ENCODE data around the gene CRB1. TPM values are rescaled to one million over a fixed set of nuclear protein-coding genes. Genes with fewer than 3 reads are reported as not detected.

CRB1 gene
- total RNA-seq, 3 donors from 2014 or later, result 0.33 to 1.0 (median 0.48) TPM

DNA sequence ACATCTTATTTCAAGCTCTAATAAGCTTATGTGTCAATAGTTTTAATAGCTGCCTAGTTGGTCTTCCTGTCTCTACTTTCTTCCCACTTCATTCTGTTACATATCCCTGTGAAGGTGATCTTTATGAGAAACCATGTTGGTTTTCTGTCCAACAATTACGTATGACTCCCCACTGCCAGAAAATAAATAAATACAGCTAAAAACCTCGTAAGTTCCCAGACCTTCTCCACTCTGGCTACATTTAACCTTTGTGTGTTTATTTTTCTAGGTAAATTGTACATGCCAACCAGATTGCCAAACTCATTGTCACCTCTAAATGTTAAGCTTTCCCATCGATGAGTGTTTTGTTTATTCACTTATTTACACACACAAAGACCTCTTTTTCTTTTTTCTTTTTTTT is 147.2 kb downstream of the CRB1 start:
- Histone ChIP-seq H3K4me3 (no peak overlapping the region), H3K36me3 (no peaks in the 10 kb centered on the region), H3K4me1 (no peaks in the 10 kb centered on the region), H3K9me3 (no peaks in the 10 kb centered on the region), H3K27ac (no peak overlapping the region), H3K27me3 (no peaks in the 10 kb centered on the region)
- no peak for DNase-seq (ENCODE audit: low spot score in 2 of 2)
- intact Hi-C loops (cut with DNase I; ENCODE audit: low total_unique reads), result no loop called here
- TF ChIP-seq POLR2A (IDR thresholded peaks at IDR 0.05), result no peak
- TF ChIP-seq, protein P1, sequence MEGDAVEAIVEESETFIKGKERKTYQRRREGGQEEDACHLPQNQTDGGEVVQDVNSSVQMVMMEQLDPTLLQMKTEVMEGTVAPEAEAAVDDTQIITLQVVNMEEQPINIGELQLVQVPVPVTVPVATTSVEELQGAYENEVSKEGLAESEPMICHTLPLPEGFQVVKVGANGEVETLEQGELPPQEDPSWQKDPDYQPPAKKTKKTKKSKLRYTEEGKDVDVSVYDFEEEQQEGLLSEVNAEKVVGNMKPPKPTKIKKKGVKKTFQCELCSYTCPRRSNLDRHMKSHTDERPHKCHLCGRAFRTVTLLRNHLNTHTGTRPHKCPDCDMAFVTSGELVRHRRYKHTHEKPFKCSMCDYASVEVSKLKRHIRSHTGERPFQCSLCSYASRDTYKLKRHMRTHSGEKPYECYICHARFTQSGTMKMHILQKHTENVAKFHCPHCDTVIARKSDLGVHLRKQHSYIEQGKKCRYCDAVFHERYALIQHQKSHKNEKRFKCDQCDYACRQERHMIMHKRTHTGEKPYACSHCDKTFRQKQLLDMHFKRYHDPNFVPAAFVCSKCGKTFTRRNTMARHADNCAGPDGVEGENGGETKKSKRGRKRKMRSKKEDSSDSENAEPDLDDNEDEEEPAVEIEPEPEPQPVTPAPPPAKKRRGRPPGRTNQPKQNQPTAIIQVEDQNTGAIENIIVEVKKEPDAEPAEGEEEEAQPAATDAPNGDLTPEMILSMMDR (IDR thresholded peaks at IDR 0.05), result no peak
- TF ChIP-seq POLR2AphosphoS5 (IDR thresholded peaks at IDR 0.05), result no peak

DNA sequence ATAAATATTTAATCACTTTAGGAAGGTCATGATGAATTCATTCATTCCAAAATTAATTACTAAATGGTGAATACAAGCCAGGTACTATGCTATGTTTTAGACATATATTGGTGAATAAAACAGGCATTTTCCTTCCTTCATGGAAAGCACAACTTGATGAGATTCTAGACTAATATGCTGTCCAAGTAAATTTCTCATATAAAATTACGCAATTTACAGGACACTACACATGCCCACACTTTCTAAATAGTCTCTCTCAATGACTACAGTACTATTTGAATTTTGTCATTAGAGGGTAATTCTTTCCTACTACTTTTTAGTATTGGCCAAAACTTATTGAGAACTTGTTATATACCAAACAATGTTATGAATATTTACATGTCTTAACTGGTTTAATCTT is 150.6 kb downstream of the CRB1 start:
- TF ChIP-seq, protein P1 (IDR thresholded peaks at IDR 0.05), result no peak
- no peak for TF ChIP-seq POLR2AphosphoS5 (IDR thresholded peaks at IDR 0.05)
- no peak for TF ChIP-seq POLR2A (IDR thresholded peaks at IDR 0.05)
- Histone ChIP-seq H3K27me3 (no peaks in the 10 kb centered on the region), H3K27ac (no peak overlapping the region), H3K4me3 (no peak overlapping the region), H3K4me1 (no peaks in the 10 kb centered on the region), H3K36me3 (no peaks in the 10 kb centered on the region), H3K9me3 (no peaks in the 10 kb centered on the region)
- no peak for DNase-seq (ENCODE audit: low spot score in 2 of 2)
- intact Hi-C loops (cut with DNase I; ENCODE audit: low total_unique reads), result no loop called here

DNA sequence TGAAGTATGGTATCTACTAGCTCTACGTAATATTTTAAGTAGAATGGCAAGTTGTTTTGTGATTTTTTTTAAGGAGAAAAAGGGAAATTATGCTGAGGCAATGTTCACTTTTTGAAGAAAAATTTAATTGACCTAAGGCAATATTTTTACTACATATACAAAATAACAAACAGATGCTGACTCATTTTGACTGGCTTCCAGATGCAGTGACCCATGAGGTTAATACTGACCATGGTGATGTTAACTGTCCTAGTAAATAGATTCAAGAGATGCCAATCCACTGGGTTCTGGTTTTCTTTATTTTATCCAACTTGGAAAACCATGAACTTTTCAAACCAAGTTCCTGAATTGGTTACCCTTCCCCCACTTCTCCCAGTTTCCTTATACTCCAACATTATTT is 154.9 kb downstream of the CRB1 start:
- H3K27ac ChIP-seq, result no peak overlapping the region
- DNase-seq (ENCODE audit: low spot score in 2 of 2), result no peak
- intact Hi-C loops (cut with DNase I; ENCODE audit: low total_unique reads), result no loop called here
- no peak overlapping the region for H3K4me3 ChIP-seq
- TF ChIP-seq POLR2AphosphoS5 (IDR thresholded peaks at IDR 0.05) (no peak), POLR2A (IDR thresholded peaks at IDR 0.05) (no peak)
- TF ChIP-seq, protein P1 (IDR thresholded peaks at IDR 0.05), result no peak
- no peaks in the 10 kb centered on the region for H3K27me3 ChIP-seq
- H3K9me3 ChIP-seq, result no peaks in the 10 kb centered on the region
- H3K4me1 ChIP-seq, result no peaks in the 10 kb centered on the region
- H3K36me3 ChIP-seq, result no peaks in the 10 kb centered on the region

DNA sequence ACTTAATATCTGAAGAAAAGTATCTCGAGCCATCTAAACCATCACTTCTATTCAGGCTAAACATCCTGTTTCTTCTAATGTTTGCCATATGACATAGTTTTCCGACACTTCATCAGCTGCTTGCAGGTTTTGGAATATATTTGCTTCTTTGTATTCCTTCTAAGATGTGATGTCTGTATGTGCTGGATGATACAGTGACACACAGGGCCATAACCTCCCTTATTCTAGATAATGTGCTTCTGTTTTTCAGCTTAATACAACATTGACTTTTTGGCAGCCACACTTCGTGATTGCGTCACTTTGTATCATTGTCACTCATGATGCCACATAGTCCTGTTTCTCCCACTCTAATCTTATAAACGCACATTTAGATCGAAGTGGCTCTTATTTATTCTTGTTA is 156.3 kb downstream of the CRB1 start:
- H3K36me3 ChIP-seq, result no peaks in the 10 kb centered on the region
- TF ChIP-seq POLR2AphosphoS5 (IDR thresholded peaks at IDR 0.05), result no peak
- TF ChIP-seq, protein P1 (IDR thresholded peaks at IDR 0.05), result no peak
- TF ChIP-seq POLR2A (IDR thresholded peaks at IDR 0.05), result no peak
- DNase-seq (ENCODE audit: low spot score in 2 of 2), result no peak
- no peak overlapping the region for H3K4me3 ChIP-seq
- H3K27me3 ChIP-seq, result no peaks in the 10 kb centered on the region
- H3K9me3 ChIP-seq, result no peaks in the 10 kb centered on the region
- no peaks in the 10 kb centered on the region for H3K4me1 ChIP-seq
- no peak overlapping the region for H3K27ac ChIP-seq
- intact Hi-C loops (cut with DNase I; ENCODE audit: low total_unique reads), result no loop called here

DNA sequence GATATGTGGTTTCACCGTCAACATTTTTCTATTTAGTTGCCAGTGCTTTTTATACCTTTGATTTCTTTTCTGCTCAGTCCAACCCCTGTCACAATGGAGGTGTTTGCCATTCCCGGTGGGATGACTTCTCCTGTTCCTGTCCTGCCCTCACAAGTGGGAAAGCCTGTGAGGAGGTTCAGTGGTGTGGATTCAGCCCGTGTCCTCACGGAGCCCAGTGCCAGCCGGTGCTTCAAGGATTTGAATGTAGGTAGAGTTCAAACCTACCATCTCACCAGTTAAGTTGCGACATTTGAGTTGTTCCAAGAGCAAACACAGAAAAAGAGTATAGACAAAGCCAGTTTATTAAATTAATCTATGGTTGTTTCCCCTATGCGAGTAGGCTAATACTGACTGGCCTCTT is 161.3 kb downstream of the CRB1 start:
- Histone ChIP-seq H3K27me3 (no peaks in the 10 kb centered on the region), H3K36me3 (no peaks in the 10 kb centered on the region), H3K4me1 (no peaks in the 10 kb centered on the region), H3K9me3 (no peaks in the 10 kb centered on the region), H3K4me3 (no peak overlapping the region), H3K27ac (no peak overlapping the region)
- intact Hi-C loops (cut with DNase I; ENCODE audit: low total_unique reads), result no loop called here
- DNase-seq (ENCODE audit: low spot score in 2 of 2), result no peak
- TF ChIP-seq POLR2AphosphoS5 (IDR thresholded peaks at IDR 0.05), result no peak
- TF ChIP-seq, protein P1 (IDR thresholded peaks at IDR 0.05), result no peak
- TF ChIP-seq POLR2A (IDR thresholded peaks at IDR 0.05), result no peak

Data from breast epithelium (tissue), 4 donors.